ENCODE results near the gene HNF1A. TPM values are rescaled to one million over a fixed set of nuclear protein-coding genes. Genes with fewer than 3 reads are reported as not detected.
A peak's percentile ranks its signal among the peaks of the same experiment; 100 is the strongest.

HNF1A gene
- total RNA-seq, 1 donor from 2014 or later: not detected

DNA sequence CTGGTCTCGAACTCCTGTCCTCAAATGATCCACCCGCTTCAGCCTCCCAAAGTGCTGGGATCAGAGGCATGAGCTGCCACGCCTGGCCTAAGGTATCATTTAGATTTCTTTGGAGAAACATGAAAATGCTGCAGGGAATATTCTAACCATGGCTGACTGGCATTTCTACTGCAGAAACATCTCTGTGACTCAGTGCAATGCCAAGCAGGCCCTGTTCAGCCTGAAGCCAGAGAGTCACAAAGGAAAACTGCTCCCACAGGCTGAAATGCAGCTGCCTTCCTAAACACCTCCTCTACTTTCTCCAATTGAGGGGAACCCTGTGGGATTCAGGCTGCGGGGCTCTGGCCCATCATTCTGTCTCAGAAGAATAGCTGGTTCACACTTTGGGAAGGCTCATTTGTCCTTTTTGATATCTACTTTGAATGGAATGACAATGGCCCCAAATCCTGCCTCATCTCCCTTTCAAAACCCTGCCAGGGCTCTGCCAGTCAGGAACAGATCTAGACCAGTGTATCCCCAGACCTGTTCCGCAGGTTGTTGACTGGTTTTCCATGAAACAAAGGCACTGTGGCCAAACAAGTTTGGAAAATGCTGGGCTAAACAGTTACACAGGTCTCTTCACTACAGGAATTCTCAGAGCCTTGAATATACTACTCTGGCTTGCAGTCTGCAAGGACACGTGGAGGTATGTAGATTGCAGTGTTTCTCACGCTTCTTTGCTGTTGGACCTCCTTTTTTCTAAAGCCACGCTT lies 30.2 kb downstream of the HNF1A start:
- DNase-seq (ENCODE audit: low read depth, low spot score): no peak

DNA sequence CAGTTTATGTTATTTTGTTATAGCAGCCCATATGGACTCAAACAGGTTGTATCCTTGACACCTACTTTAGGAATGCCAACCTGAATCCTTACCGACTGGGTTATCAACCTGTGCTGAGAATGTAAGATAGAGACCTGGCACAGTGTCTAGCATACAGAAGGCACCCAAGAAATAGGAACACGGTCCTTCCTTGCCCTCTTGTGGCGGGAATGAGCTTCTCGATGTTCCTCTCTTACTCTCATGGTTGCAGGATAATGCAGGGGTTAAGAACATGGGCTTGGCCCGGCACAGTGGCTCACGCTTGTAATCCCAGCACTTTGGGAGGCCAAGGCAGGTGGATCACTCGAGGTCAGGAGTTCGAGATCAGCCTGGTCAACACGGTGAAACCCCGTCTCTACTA lies 31.4 kb downstream of the HNF1A start:
- DNase-seq (ENCODE audit: low read depth, low spot score): no peak

DNA sequence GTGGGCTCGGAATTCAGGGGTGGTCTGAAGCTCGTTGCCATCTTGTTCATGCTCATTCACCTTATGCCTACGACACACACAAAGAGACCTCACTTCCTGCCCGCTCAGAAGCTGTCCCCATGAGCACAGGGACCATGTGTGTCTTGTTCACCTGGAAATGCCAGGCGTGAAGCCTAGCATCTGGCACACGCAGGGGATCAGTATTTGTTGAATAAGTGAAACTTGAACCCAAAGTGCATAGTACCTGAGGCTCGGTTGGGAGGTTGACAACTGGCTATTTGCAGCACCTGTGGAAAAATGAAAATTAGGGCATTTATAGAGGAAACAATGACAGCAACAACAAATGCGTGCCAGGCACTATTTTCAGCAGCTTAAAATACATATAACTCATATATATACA lies 32.5 kb downstream of the HNF1A start:
- DNase-seq (ENCODE audit: low read depth, low spot score): no peak

DNA sequence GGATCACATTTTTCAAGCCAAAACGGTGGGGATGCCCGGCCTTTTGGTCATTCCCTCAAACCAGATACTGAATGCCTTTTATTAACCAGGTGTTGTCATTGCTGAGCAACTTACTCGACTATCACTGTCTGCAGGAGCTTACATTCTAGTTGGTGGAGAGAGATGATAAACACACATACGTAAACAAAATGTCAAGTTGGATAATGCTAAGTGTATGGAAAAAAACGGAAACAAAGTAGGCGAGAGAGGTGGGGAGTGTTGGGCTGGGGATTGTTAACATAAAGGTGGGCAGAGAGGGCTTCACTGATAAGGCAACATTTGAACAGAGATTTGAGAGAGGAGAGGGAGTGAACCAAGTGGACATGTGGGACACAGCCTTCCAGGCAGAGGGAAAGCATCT lies 33.5 kb downstream of the HNF1A start:
- no peak for DNase-seq (ENCODE audit: low read depth, low spot score)

DNA sequence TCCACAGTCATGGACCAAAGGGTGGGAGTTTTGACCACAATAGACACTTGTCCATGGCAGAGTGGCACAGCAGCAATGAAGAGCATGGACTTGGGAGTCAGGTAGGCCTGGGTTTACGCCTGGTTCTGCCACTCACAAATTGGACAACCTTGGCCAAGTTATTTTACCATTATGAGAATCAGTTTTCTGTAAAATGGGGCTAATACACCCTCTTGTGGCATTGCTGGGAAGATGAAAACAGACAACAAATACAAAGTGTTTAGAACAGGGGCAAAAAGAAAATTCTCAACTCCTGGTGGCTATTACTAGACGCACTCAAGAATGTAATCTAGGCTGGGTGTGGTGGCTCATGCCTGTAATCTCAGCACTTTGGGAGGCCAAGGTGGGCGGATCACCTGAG lies 35.4 kb downstream of the HNF1A start:
- no peak for DNase-seq (ENCODE audit: low read depth, low spot score)

DNA sequence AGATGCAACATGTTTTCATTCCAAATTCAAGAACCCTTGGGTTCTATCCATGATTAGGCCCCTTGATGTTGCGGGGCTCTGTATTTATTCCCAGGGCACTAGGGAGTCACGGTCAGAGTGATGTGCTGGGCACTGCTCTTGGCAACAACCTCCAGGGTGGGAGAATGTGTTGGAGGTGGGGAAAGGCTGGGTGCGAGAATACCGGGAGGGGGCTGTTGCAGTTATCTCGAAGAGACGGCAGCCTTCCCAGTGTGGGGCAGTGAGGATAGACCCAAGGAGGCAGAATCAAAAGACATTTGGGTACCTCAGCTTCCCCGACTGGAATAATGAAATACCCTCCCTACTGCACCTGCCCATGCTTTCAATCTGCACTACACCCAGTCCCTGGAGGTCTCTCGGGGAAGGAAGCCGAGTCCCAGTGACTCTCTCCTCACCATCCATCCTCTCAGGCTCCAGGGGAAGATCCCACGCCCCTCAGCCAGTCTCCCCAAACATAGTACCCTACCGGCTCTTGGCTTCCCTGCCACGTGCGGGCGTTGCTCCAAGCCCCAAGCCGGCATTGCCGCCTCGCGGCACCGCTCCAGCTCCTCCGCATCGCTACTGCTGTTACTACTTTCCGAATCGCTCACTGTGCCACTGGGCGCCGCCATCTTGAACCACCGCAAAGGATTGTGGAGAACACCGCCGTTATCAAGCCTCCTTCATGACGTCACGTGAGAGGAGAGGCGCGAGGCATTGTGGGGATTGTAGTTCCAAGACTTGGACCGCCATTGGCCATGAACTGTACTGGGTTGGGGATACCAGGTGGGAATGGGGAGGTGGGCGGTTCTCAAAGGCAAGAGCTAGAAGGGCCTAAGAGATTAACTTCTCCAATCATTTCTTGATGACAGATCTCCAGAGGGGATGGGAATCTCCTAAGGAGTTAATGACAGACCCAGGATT lies 37.8 kb downstream of the HNF1A start, which contains the start of gene C12orf43:
TSS of gene C12orf43 (minus strand) at position 663 of the 942 bp plus-strand sequence. CDS start at position 650, 13 bp downstream.
- DNase-seq (ENCODE audit: low read depth, low spot score): peak; percentile 62

DNA sequence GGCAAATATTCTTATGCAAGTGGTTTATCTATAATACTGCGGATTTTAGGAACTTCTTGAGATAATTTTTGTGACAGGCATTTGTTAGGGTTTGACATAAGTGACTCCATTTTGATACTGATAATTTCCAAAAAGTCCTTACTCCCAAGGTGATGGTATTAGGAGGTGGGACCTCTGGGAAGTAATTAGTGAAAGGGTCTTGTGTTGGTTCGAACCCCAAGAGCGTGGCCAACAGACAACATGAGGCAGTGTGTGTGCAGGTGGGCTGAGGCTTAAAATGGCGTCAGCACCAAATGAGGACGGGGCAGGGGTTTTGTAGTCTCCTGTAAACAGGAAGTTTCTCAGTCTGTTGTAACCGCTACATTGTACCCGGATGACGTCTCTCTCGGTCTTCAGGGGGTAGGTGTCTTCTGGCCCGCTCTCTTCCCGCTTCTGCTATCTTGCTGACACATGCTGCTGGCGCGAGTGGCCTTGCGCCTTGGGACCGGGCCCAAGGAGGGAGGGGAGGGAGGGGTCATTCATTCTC lies 39.7 kb downstream of the HNF1A start:
- DNase-seq (ENCODE audit: low read depth, low spot score): no peak

DNA sequence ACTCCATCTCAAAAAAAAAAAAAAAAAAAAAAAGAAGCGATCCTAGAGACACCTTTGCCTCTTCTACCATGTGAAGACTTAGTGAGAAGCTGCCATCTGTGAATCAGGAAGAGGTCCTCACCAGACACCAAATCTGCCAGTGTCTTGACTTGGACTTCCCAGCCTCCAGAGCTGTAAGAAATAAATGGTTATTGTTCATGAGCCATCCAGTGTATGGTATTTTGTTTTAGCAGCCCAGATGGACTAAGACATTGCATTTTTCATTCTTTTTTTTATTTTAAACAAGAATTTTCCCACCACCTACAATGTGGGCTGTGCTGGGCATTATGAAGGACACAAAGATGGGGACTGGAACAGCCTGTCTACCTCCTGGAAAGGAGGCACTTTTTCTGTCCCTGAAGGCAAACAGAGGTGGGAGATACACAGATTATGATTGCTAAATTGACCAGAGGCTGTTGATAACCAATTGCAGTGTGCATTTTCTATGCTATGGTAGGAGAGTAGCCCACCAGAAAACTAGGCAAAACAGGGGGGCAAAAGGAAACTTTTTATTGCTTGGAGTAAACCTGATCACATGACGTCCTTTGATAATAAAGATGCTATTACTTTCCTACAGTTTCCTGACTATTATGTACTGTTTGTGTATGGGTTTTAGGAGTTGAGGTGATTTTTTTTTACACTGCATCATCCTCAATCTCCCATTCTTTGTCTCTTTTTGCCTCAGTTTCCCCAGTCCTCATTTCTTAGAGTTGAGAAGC lies 40.7 kb downstream of the HNF1A start:
- no peak for DNase-seq (ENCODE audit: low read depth, low spot score)

DNA sequence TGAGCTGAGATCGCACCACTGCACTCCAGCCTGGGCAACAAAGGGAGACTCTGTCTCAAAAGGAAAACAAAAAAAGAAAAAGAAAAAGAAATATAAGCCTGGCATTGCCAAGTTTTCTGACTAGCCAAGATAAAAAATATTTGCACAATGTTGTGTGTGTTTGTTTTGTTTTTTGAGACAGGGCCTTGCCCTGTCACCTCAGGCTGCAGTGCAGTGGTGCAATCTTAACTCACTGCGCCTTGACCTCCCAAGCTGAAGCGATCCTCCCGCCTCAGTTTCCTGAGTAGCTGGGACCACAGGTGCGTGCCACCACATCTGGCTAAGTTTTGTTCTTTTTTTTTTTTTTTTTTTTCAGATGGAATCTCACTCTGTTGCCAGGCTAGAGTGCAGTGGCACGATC lies 43.4 kb downstream of the HNF1A start:
- DNase-seq (ENCODE audit: low read depth, low spot score): no peak

DNA sequence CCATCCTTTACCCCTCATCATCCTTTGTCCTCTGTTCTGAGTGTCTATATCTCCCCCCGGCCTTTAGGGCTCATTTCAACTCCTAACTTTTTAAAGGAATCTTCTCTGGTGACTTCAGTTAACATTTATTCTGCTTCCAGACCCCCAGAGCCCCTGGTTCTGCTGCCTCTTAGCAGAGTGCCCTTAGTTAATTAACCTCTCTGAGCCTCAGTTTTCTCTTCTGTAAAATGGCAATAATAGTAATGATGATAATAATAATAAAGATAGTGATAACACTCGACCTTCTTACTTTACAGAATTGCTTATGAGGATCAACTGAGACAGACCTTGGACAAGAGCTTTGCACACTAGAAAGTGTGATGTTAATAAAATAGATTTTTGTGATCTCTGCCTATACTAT lies 44.4 kb downstream of the HNF1A start:
- DNase-seq (ENCODE audit: low read depth, low spot score): no peak

DNA sequence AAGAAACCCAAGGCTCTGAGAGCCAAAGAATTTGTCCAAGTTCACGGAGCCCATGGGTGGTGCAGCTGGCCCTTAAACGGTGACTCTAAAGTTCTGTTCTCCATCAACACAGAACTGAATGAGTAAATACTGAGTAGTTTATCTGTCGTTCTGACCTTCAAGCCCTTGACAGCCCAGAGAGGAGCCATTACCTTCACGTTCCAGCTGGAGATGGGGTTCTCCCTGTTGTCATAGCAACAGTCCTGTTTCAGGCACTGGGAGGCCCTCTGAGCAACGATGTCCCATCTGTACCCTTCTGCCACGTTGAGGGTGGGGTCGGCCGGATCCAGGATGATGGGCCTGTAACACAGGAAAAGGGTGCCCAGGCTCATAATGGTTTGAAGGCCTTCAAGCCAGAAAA lies 45.5 kb downstream of the HNF1A start:
- no peak for DNase-seq (ENCODE audit: low read depth, low spot score)

DNA sequence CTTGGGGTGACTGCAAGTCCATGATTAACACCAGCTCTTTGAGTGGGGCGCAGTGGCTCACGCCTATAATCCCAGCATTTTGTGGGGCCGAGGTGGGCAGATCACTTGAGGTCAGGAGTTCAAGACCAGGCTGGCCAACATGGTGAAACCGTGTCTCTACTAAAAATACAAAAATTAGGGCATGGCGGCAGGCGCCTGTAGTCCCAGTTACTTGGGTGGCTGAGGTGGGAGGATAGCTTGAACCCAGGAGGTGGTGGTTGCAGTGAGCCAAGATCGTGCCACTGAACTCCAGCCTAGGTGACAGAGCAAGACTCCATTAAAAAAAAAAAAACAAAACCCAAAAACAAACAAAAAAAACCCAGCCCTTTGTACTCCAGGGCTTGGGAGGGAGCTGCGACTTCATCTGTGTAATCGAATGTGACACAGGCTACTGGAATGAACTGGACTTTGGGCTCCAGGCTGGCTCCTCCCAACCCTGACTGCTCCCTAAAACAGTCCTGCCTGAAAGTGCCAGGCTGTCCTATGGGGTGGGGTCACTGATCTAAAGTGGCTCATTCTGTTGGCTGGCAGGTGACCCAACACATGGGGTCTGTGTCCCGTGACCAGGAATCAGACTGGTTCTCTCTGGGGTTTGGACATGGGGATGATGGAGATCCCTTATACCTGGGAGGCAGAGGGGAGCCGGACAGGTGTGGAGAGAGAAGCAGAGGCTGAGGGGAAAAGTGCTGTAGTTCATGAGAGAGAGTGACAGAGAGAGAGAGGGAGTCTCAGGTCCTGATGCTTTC lies 47.3 kb downstream of the HNF1A start:
- DNase-seq (ENCODE audit: low read depth, low spot score): no peak

DNA sequence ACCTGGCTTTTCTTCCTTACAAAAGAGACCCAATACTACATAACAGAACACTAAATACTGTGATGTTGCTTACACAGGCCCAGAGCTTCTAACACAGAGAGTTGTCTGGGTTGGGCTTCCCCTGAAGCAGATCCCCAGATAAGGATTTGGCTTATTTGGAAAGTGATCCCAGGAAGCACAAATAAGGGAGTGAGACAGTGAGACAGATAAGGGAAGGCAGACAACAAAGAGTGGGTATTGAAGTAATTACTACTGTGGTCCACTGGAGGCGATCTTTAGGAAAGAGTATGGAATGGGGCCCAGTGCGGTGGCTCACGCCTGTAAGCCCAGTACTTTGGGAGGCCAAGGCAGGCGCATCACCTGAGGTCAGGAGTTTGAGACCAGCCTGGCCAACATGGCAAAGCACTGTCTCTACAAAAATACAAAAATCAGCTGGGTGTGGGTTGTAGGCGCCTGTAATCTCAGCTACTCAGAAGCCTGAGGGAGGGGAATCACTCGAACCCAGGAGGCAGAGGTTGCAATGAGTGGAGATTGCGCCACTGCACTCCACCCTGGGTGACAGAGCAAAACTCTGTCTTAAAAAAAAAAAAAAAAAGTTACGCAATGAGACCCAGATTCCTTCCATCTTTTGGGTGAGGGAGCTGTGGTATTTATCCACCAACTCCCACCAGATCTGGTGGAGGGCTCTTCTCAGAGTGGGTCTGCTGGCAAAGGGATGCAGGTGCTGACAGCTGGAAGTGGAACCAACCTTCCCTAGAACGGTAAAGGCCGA lies 48.1 kb downstream of the HNF1A start:
- DNase-seq (ENCODE audit: low read depth, low spot score): no peak

DNA sequence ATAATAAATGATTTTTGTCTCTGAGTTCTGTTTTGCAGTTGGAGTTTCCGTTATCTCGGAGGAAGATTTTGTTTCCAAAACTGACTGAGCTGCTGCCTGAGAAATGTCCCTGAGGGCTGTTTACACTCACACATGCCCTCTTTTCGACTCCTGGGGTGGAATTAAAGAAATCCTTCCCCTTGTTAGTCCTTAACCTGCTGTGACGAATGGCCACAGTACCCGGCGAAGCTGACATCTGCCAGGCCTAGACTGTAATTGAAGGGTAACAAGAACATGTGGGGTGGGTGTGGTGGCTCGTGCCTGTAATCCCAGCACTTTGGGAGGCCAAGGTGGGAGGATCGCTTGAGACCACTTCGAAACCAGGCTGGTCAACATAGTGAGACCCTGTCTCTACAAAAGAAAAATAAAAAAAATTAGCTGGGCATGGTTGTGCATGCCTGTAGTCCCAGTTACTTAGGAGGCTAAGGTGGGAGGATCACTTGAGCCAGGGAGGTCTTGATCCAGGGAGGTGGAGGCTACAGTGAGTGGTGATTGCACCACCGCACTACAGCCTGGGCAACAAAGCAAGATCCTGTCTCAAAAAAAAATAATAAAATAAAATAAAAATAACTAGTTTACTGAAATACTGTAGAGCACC lies 52.4 kb downstream of the HNF1A start:
- DNase-seq (ENCODE audit: low read depth, low spot score): no peak

DNA sequence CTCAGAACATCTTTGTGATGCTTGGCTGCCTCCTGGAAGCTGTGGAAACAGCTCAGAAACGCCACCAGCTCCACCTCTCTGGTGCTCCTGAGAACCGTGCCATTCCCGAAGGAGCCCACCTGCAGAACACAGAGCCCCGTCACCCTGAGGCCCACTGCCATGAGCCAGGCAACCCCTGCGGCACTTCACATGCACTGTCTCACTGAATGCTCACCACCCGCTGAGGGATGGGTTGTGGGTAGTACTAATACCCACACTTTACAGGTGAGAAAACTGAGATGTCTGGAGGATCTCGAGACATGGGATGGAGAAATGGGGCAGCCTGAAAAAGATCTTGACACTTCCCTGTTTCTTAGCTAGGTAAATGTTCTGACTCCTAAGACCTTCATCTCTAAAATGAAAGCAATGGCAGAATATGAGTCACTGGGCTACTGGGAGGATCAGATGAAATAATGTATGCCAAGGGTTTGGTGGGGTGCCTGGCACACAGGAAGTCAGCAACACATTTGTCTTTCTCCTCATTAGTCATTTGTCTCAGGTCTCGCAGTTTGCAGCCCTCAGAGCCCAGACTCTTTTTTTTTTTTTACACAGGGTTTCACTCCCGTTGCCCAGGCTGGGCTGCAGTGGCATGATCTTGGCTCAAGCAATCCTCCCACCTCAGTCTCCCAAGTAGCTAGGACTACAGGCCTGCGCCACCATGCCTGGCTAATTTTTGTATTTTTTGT lies 55.4 kb downstream of the HNF1A start:
- DNase-seq (ENCODE audit: low read depth, low spot score): no peak

DNA sequence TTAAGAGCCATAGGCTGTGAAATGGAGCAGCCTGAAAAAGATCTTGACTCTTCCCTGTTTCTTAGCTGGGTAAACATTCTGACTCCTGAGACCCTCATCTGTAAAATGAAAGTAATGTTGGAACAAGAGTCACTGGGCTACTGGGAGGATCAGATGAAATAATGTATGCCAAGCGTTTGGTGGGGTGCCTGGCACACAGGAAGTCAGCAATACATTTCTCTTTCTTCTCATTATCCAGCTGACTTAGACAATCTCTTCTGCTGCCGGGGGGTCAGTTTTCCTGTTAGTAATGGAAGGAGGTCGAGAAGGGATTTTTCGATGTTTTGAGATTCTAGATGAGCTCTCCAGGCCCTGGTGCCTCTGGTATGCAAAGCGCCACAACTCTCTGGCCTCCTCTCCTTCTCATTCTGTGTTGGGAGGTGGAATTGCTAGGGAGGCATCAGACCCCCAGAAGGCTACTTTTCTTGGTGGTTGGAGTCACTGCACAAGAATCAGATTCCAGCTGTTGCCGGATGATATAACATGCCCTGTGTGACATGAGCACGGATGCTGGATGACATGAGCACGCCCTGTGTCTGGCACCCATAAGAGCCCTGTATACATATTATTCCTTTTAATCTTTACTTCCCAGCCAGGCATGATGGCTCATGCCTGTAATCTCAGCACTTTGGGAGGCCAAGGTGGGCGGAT lies 56.4 kb downstream of the HNF1A start:
- no peak for DNase-seq (ENCODE audit: low read depth, low spot score)

DNA sequence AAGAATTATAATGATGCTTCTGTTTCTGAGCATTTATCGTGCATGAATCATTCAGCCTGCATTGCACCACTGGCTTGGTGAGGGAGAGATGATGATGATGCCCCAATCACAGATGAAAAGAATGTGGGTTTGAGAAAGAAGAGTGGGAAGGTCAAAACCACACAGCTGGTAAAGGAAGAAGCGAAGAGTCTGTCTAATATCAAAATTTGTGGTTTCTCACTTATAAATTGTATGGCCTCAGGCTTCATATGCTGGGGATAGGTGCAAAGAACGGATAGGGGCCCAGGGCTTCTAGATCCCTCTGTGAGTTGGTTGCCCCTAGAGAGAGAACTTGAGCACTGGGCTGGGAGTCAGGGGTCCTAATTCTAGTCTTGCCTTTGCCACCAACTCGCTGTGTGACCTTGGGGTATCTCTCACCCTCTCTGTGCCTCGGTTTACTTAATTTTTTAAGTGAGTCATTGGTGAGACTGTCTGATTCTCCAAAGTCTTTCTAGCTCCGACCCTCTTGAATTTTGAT lies 58.5 kb downstream of the HNF1A start:
- DNase-seq (ENCODE audit: low read depth, low spot score): no peak

Data from pulmonary artery endothelial cell (primary cell).